Sigmoid colon (tissue), 7 donors: ENCODE data around the gene ADAMTS6. TPM values are rescaled to one million over a fixed set of nuclear protein-coding genes. Genes with fewer than 3 reads are reported as not detected.

Experiments
- DNase-seq: peaks from one replicate; pipeline ENCODE4 v3.0.0-alpha.2; 2019
- H3K27ac ChIP-seq, 4 donors: fragments of 200-600 bp; sonication (generic); one replicate each; pipeline ENCODE4 v1.5.1; 2016 to 2019; ENCODE audit warnings: mild to moderate bottlenecking in 1 of 4
- H3K27me3 ChIP-seq, 3 donors: fragments of 200-600 bp; sonication (generic); one replicate each; pipeline ENCODE4 v1.5.1; 2019; ENCODE audit warnings: mild to moderate bottlenecking in 1 of 3
- H3K36me3 ChIP-seq, 4 donors: fragments of 200-600 bp; sonication (generic); one replicate each; pipeline ENCODE4 v1.5.1; 2016 to 2019
- H3K4me1 ChIP-seq, 4 donors: fragments of 200-600 bp; sonication (generic); one replicate each; pipeline ENCODE4 v1.5.1; 2017 to 2019
- H3K4me3 ChIP-seq, 4 donors: fragments of 200-600 bp; sonication (generic); one replicate each; pipeline ENCODE4 v1.5.1; 2017 to 2019; ENCODE audit warnings: mild to moderate bottlenecking in 2 of 4, moderate library complexity in 1 of 4
- H3K9me3 ChIP-seq, 4 donors: fragments of 200-600 bp in 3 of 4; sonication (generic) in 3 of 4; one replicate each; pipeline versions ENCODE4 v1.5.1 to v1.6.1; 2013 to 2019
- CTCF ChIP-seq, 4 experiments: fragments of 450-650 bp in 3 of 4; fragments of 200-600 bp in 1 of 4; IDR thresholded peaks; one replicate each; pipeline ENCODE4 v1.5.1; 2016 to 2019; ENCODE audit warnings: antibody characterized with exemption in 4 of 4, mild to moderate bottlenecking in 3 of 4, moderate library complexity in 2 of 4
- EP300 ChIP-seq, 4 donors: sonication (generic); formaldehyde crosslinking; IDR thresholded peaks; one replicate each; pipeline ENCODE4 v1.6.1; 2017; ENCODE audit warnings: antibody characterized with exemption in 4 of 4
- POLR2A ChIP-seq, 2 donors: fragments of 450-650 bp; IDR thresholded peaks; one replicate each; pipeline ENCODE4 v1.6.1; 2016; ENCODE audit warnings: antibody characterized with exemption in 2 of 2, mild to moderate bottlenecking in 2 of 2, moderate library complexity in 2 of 2
- POLR2AphosphoS5 ChIP-seq, 4 donors: sonication (generic); formaldehyde crosslinking; IDR thresholded peaks; one replicate each; pipeline ENCODE4 v1.6.1; 2017; ENCODE audit warnings: antibody characterized with exemption in 4 of 4
- WGBS, 2 donors: extraction: QIAGEN DNeasy Blood & Tissue Kit; methylation state at CpG; one replicate each; pipeline ENCODE4 v1.1.7; 2013; 5-methylcytosine and 5-hydroxymethylcytosine counted together
- intact Hi-C: fragments of 100-400 bp; cut with DNase I; formaldehyde crosslinking; loops from one replicate; pipeline ENCODE4 v1.15.1; 2023
- polyA plus RNA-seq, 3 donors: library from polyadenylated mRNA; stranded (reverse); fragments of 200-250 nt; gene quantifications; one replicate each; pipeline ENCODE4 v1.2.3, GENCODE V29; 2013
- total RNA-seq, 4 donors: library from RNA; depleted of rRNA; stranded (reverse); fragments of >200 nt; gene quantifications; one replicate each; pipeline ENCODE4 v1.1.0, GENCODE V29; 2016
- donor health status: healthy with polysubstance abuse.
- donor health status: Bipolar disorder and iron deficiency.
- donor health status: healthy.

The ADAMTS6 gene
- total and polyA plus RNA-seq, 7 donors, result 0.74 to 18.3 (median 7.1) TPM; not detected in 2

GRCh38 chr5:65125591-65126541 lies 355.9 kb downstream of the ADAMTS6 start:
- intact Hi-C loops, result no loop called here
- 60 to 68% methylated on average over 16 of the region's 16 CpGs for WGBS, 2 donors

GRCh38 chr5:65121880-65122436 lies 359.8 kb downstream of the ADAMTS6 start:
- WGBS, 2 donors, result 94 to 95% methylated on average over 10 of the region's 10 CpGs

More at GRCh38 chr5:65125591-65126541, 355.9 kb downstream of the ADAMTS6 start:
- Histone ChIP-seq H3K27ac (peak overlapping the region; percentile 56 to 79 (median 60)), H3K36me3 (no peaks in the 10 kb centered on the region), H3K27me3 (no peaks in the 10 kb centered on the region), H3K4me1 (peaks cover 0 to 33% (median 30%) of the 10 kb centered on the region in 4 donors), H3K9me3 (no peaks in the 10 kb centered on the region), H3K4me3 (no peak overlapping the region)
- TF ChIP-seq POLR2A (IDR thresholded peaks at IDR 0.05) (no peak), EP300 (IDR thresholded peaks at IDR 0.05) (no peak), CTCF (IDR thresholded peaks at IDR 0.05) (no peak)
- DNase-seq, result no peak

GRCh38 chr5:65120371-65120967 lies 361.3 kb downstream of the ADAMTS6 start:
- DNase-seq, result no peak
- no peak overlapping the region for H3K4me3 ChIP-seq
- H3K9me3 ChIP-seq, result peaks cover 0 to 2% (median 0%) of the 10 kb centered on the region in 4 donors
- H3K4me1 ChIP-seq, result peaks cover 0 to 1% (median 0%) of the 10 kb centered on the region in 4 donors
- no peaks in the 10 kb centered on the region for H3K27me3 ChIP-seq
- no peak overlapping the region for H3K27ac ChIP-seq
- no peaks in the 10 kb centered on the region for H3K36me3 ChIP-seq
- WGBS, 2 donors, result 16 to 63% methylated on average over 2 of the region's 2 CpGs
- TF ChIP-seq EP300 (IDR thresholded peaks at IDR 0.05) (no peak), CTCF (IDR thresholded peaks at IDR 0.05) (no peak), POLR2A (IDR thresholded peaks at IDR 0.05) (no peak), POLR2AphosphoS5 (IDR thresholded peaks at IDR 0.05) (no peak)
- intact Hi-C loops, result no loop called here

More at GRCh38 chr5:65121880-65122436, 359.8 kb downstream of the ADAMTS6 start:
- H3K4me1 ChIP-seq, result peaks cover 0 to 16% (median 14%) of the 10 kb centered on the region in 4 donors
- peaks cover 0 to 2% (median 0%) of the 10 kb centered on the region in 4 donors for H3K9me3 ChIP-seq
- H3K27ac ChIP-seq, result no peak overlapping the region
- no peak for DNase-seq
- no peaks in the 10 kb centered on the region for H3K27me3 ChIP-seq
- intact Hi-C loops, result no loop called here
- H3K36me3 ChIP-seq, result no peaks in the 10 kb centered on the region
- H3K4me3 ChIP-seq, result no peak overlapping the region
- TF ChIP-seq CTCF (IDR thresholded peaks at IDR 0.05) (no peak), EP300 (IDR thresholded peaks at IDR 0.05) (no peak), POLR2AphosphoS5 (IDR thresholded peaks at IDR 0.05) (no peak), POLR2A (IDR thresholded peaks at IDR 0.05) (no peak)

- 88 to 90% methylated on average over 2 of the region's 2 CpGs for WGBS, 2 donors
- Histone ChIP-seq H3K27ac (no peak overlapping the region), H3K4me1 (no peaks in the 10 kb centered on the region), H3K9me3 (peaks cover 0 to 2% (median 0%) of the 10 kb centered on the region in 4 donors), H3K27me3 (no peaks in the 10 kb centered on the region), H3K4me3 (no peak overlapping the region), H3K36me3 (no peaks in the 10 kb centered on the region)
- intact Hi-C loops, result no loop called here
- no peak for DNase-seq
- TF ChIP-seq POLR2A (IDR thresholded peaks at IDR 0.05) (no peak), CTCF (IDR thresholded peaks at IDR 0.05) (no peak)
Observed at GRCh38 chr5:65117525-65117924, 364.2 kb downstream of the ADAMTS6 start.
